SK-N-SH (cell line): ENCODE results near the gene PIERCE2. TPM values are rescaled to one million over a fixed set of nuclear protein-coding genes. Genes with fewer than 3 reads are reported as not detected.
"Not testable (repeated sequence)": the region's sequence is repeated elsewhere in the genome, so short reads cannot be mapped to it uniquely, and the experiment has no call there.

Experiments
- CTCF ChIA-PET: fragments of 300-600, 350-600 bp; formaldehyde crosslinking; extraction: SDS; loops from one replicate; lab custom pipeline; 2021; lab: Yijun Ruan, JAX
- POLR2A ChIA-PET: fragments of 350-600 bp; sonication (Branson Sonifier 250); formaldehyde crosslinking; extraction: SDS; loops from one replicate; lab custom pipeline; 2020; ENCODE audit warnings: antibody characterized with exemption, inconsistent platforms; lab: Yijun Ruan, JAX
- DNase-seq: peaks from one replicate; pipeline ENCODE4 v3.0.0; 2012
- H2AFZ ChIP-seq: fragments of 200-600 bp; sonication (generic); 2 replicates; pipeline ENCODE4 v1.8.1; 2016; ENCODE audit warnings: antibody characterized with exemption, mild to moderate bottlenecking, low read depth
- H3F3A ChIP-seq: fragments of 200-600 bp; sonication (generic); replicated peaks from 2 replicates; pipeline ENCODE3; 2016; ENCODE audit warnings: antibody characterized with exemption, mild to moderate bottlenecking; ENCODE audit not compliant: insufficient read depth
- H3K27ac ChIP-seq, 2 experiments: fragments of 200-500 bp in 1 of 2; fragments of 200-600 bp in 1 of 2; sonication (Bioruptor generic) in 1 of 2; sonication (generic), shearing (Covaris generic) in 1 of 2; 2 replicates each; pipeline versions ENCODE4 v1.5.1 to v1.6.1; 2014 to 2016; ENCODE audit warnings: low read depth in 2 of 2, inconsistent platforms in 1 of 2, low read length in 1 of 2, mild to moderate bottlenecking in 1 of 2, mixed read lengths in 1 of 2
- H3K27me3 ChIP-seq: fragments of 200-600 bp; sonication (generic), shearing (Covaris generic); 2 replicates; pipeline ENCODE4 v1.6.1; 2016; ENCODE audit warnings: mixed run types; ENCODE audit not compliant: insufficient read depth
- H3K36me3 ChIP-seq, 2 experiments: fragments of 200-500 bp in 1 of 2; fragments of 200-600 bp in 1 of 2; sonication (Bioruptor generic) in 1 of 2; sonication (generic) in 1 of 2; replicated peaks in 1 of 2; 2 replicates each; pipeline versions ENCODE3 to v1.5.1; 2014 to 2016; ENCODE audit warnings: low read length in 1 of 2, mild to moderate bottlenecking in 1 of 2; ENCODE audit not compliant: insufficient read depth in 2 of 2, control insufficient read depth in 1 of 2
- H3K4me1 ChIP-seq, 2 experiments: fragments of 200-500 bp in 1 of 2; fragments of 200-600 bp in 1 of 2; sonication (Bioruptor generic) in 1 of 2; sonication (generic), shearing (Covaris generic) in 1 of 2; 2 replicates each; pipeline versions ENCODE4 v1.5.1 to v1.6.1; 2014 to 2016; ENCODE audit warnings: low read depth in 1 of 2, low read length in 1 of 2, mixed run types in 1 of 2; ENCODE audit not compliant: insufficient read depth in 2 of 2, control insufficient read depth in 1 of 2
- H3K4me2 ChIP-seq: fragments of 200-600 bp; sonication (generic), shearing (Covaris generic); 2 replicates; pipeline ENCODE4 v1.6.1; 2017; ENCODE audit warnings: mixed run types
- H3K4me3 ChIP-seq, 2 experiments: fragments of 200-500 bp in 1 of 2; fragments of 200-600 bp in 1 of 2; sonication (Bioruptor generic) in 1 of 2; sonication (generic), shearing (Covaris generic) in 1 of 2; 2 replicates each; pipeline versions ENCODE4 v1.5.1 to v1.8.1; 2014 to 2016; ENCODE audit warnings: low read depth in 2 of 2, inconsistent platforms in 1 of 2, low read length in 1 of 2, mild to moderate bottlenecking in 1 of 2, mixed read lengths in 1 of 2, moderate library complexity in 1 of 2
- H3K79me2 ChIP-seq: fragments of 200-600 bp; sonication (generic); 2 replicates; pipeline ENCODE4 v1.8.1; 2017; ENCODE audit warnings: mild to moderate bottlenecking; ENCODE audit not compliant: insufficient read depth
- H3K9ac ChIP-seq: fragments of 200-600 bp; sonication (generic); 2 replicates; pipeline ENCODE4 v1.6.1; 2017; ENCODE audit warnings: mixed run types
- H3K9me2 ChIP-seq: fragments of 200-600 bp; sonication (generic); 2 replicates; pipeline ENCODE4 v1.6.1; 2017; ENCODE audit warnings: mixed run types
- H3K9me3 ChIP-seq: fragments of 200-600 bp; sonication (generic); 2 replicates; pipeline ENCODE4 v1.6.1; 2017; ENCODE audit warnings: mixed run types, mild to moderate bottlenecking, moderate library complexity
- H4K20me1 ChIP-seq: fragments of 200-600 bp; sonication (generic); 2 replicates; pipeline ENCODE4 v1.6.1; 2017; ENCODE audit warnings: mild to moderate bottlenecking, mixed run types; ENCODE audit not compliant: insufficient read depth
- ELF1 ChIP-seq: IDR thresholded peaks from 2 replicates; pipeline ENCODE4 v1.4.0; 2012
- EP300 ChIP-seq, 2 experiments: IDR thresholded peaks; 2 replicates each; pipeline versions ENCODE4 v1.4.0 to v1.6.1; 2012; ENCODE audit warnings: borderline replicate concordance in 1 of 2, low read depth in 1 of 2, low read length in 1 of 2
- FOSL2 ChIP-seq: IDR thresholded peaks from 2 replicates; pipeline ENCODE4 v1.4.0; 2012; ENCODE audit warnings: low read depth, mild to moderate bottlenecking, moderate library complexity, borderline replicate concordance
- FOXM1 ChIP-seq: IDR thresholded peaks from 2 replicates; pipeline ENCODE4 v1.4.0; 2012; ENCODE audit warnings: low read depth, mild to moderate bottlenecking
- GABPA ChIP-seq: IDR thresholded peaks from 2 replicates; pipeline ENCODE4 v1.4.0; 2012; ENCODE audit warnings: low read depth, mild to moderate bottlenecking
- GATA2 ChIP-seq: sonication (generic); formaldehyde crosslinking; IDR thresholded peaks from 2 replicates; pipeline ENCODE4 v1.5.0; 2020; ENCODE audit warnings: mild to moderate bottlenecking, missing genetic modification reagents
- MAX ChIP-seq: IDR thresholded peaks from 2 replicates; pipeline ENCODE4 v1.4.0; 2012; ENCODE audit warnings: low read depth
- MEF2A ChIP-seq: IDR thresholded peaks from 2 replicates; pipeline ENCODE4 v1.4.0; 2012; ENCODE audit warnings: low read depth, borderline replicate concordance
- MXI1 ChIP-seq: IDR thresholded peaks from 2 replicates; pipeline ENCODE4 v1.6.1; 2012; ENCODE audit warnings: mild to moderate bottlenecking, low read depth, low read length, improper control_type of control experiment
- NFIC ChIP-seq: IDR thresholded peaks from 2 replicates; pipeline ENCODE4 v1.4.0; 2012; ENCODE audit warnings: borderline replicate concordance
- RAD21 ChIP-seq: IDR thresholded peaks from 2 replicates; pipeline ENCODE4 v1.6.1; 2012; ENCODE audit warnings: mild to moderate bottlenecking, low read length
- RCOR1 ChIP-seq: fragments of 150-350 bp; IDR thresholded peaks from 2 replicates; pipeline ENCODE4 v1.6.1; 2017; ENCODE audit warnings: antibody characterized with exemption, low read length
- SIN3A ChIP-seq: IDR thresholded peaks from 2 replicates; pipeline ENCODE4 v1.6.1; 2012; ENCODE audit warnings: low read depth, mild to moderate bottlenecking, low read length, moderate library complexity, borderline replicate concordance
- SMC3 ChIP-seq: IDR thresholded peaks from 2 replicates; pipeline ENCODE4 v1.6.1; 2012; ENCODE audit warnings: low read depth, low read length, improper control_type of control experiment
- TCF12 ChIP-seq: IDR thresholded peaks from 2 replicates; pipeline ENCODE4 v1.4.0; 2012
- ZBTB33 ChIP-seq: IDR thresholded peaks from 2 replicates; pipeline ENCODE4 v1.4.0; 2012; ENCODE audit warnings: low read depth, borderline replicate concordance
- WGBS: methylation state at CpG from one replicate; pipeline ENCODE4 v1.1.6; 2017; ENCODE audit warnings: low lambda C conversion rate; 5-methylcytosine and 5-hydroxymethylcytosine counted together
- polyA plus RNA-seq, 3 experiments: library from polyadenylated mRNA; depleted of rRNA; stranded (reverse); fragments of >200 nt; gene quantifications; 2 replicates each; pipeline ENCODE4 v1.2.3, GENCODE V29; 2012
- TF ChIP-seq, protein P1 (sequence below): IDR thresholded peaks from 2 replicates; pipeline ENCODE4 v1.4.0; 2012; ENCODE audit warnings: low read depth, borderline replicate concordance

Gene PIERCE2
- polyA plus RNA-seq, 1 of the 3 experiments (the other 2 are of a cell fraction): 2.5 TPM

DNA sequence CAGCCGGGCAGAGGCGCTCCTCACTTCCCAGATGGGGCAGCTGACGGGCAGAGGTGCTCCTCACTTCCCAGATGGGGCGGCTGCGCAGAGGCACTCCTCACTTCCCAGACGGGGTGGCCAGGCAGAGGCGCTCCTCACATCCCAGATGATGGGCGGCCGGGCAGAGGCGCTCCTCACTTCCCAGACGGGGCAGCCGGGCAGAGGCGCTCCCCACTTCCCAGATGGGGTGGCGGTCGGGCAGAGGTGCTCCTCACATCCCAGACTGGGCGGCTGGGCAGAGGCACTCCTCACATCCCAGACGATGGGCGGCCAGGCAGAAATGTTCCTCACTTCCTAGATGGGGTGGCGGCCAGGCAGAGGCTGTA, 38.7 kb downstream of the PIERCE2 start:
- H3K4me2 ChIP-seq, H3K4me3 ChIP-seq, POLR2A ChIA-PET, H3K27ac ChIP-seq, H3K4me1 ChIP-seq, H3F3A ChIP-seq, H3K79me2 ChIP-seq, DNase-seq, H3K9me3 ChIP-seq, H4K20me1 ChIP-seq, CTCF ChIA-PET, H3K27me3 ChIP-seq, H3K36me3 ChIP-seq, H3K9ac ChIP-seq, H3K9me2 ChIP-seq, H2AFZ ChIP-seq: not testable (repeated sequence)
- no CpG with 5 or more reads among the region's 19 CpGs for WGBS

DNA sequence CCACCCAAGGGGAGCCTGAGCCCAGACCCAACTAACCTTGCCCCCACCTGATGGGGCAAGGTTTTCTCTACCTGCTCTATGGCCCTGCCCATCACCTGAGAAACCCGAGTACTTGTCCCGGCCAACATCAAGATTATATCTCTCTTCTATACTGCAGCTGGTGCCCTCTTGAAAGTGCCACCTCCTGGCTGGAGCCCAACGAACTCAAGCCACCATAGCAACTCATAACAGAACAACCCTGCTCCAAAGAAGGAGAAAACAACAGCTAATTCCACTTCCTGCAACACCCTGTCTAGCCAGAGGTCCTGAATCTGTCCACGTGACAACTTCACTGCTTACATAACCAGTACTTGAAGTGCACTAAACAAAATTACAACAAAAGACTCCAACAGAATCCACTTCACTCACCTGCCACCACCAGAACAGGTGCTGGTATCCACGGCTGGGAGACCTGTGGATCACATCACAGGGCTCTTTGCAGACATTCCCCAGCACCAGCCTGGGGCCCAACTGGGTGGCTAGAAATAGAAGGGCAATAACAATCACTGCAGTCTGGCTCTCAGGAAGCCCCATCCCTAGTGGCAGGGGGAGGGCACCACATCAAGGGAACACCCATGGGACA, 49.2 kb downstream of the PIERCE2 start:
- POLR2A ChIA-PET: no interaction called here
- Histone ChIP-seq H3K9me3 (peaks cover 5% of the 10 kb centered on the region; the same call in 1 of the 2 replicates), H3F3A (peaks cover under 1% of the 10 kb centered on the region), H3K9ac (no peak overlapping the region), H3K4me1 (no peaks in the 10 kb centered on the region), H3K4me2 (no peak overlapping the region), H3K9me2 (no peaks in the 10 kb centered on the region), H3K27me3 (no peaks in the 10 kb centered on the region), H2AFZ (no peak overlapping the region), H4K20me1 (no peaks in the 10 kb centered on the region), H3K79me2 (no peaks in the 10 kb centered on the region), H3K4me3 (no peak overlapping the region), H3K36me3 (no peaks in the 10 kb centered on the region), H3K27ac (no peak overlapping the region)
- TF ChIP-seq ELF1 (no peak), MAX (no peak), FOSL2 (no peak), EP300 (IDR thresholded peaks at IDR 0.05; ENCODE audit: borderline replicate concordance in 1 of 2, low read depth in 1 of 2, low read length in 1 of 2) (no peak), ZBTB33 (no peak), SMC3 (no peak), FOXM1 (no peak), RCOR1 (no peak), GATA2 (CRISPR knock-in tag) (no peak), SIN3A (no peak), RAD21 (no peak), MEF2A (no peak), TCF12 (no peak), NFIC (no peak), MXI1 (no peak), GABPA (no peak)
- TF ChIP-seq, protein P1, sequence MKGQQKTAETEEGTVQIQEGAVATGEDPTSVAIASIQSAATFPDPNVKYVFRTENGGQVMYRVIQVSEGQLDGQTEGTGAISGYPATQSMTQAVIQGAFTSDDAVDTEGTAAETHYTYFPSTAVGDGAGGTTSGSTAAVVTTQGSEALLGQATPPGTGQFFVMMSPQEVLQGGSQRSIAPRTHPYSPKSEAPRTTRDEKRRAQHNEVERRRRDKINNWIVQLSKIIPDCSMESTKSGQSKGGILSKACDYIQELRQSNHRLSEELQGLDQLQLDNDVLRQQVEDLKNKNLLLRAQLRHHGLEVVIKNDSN: no peak
- 68% methylated on average over 5 of the region's 5 CpGs for WGBS
- CTCF ChIA-PET: no interaction called here
- no peak for DNase-seq
